Activated naive CD4-positive, alpha-beta T cell treated with anti-CD3 and anti-CD28 coated beads for 36 hours (primary cell): ENCODE measurements around the gene DCUN1D4. TPM values are rescaled to one million over a fixed set of nuclear protein-coding genes. Genes with fewer than 3 reads are reported as not detected.

ENCODE experiments used
- CTCF ChIA-PET: fragments of 350-600 bp; sonication (Branson Sonifier 250); formaldehyde crosslinking; loops from one replicate; lab custom pipeline; 2021; ENCODE audit warnings: antibody characterized with exemption; lab: Charles Lee
- DNase-seq: peaks from one replicate; pipeline ENCODE4 v3.0.0-alpha.2; 2020
- H3K27ac Mint-ChIP-seq: one replicate; pipeline ENCODE4 v1.8.0; 2021; ENCODE audit warnings: mild to moderate bottlenecking, mixed read lengths
- H3K27me3 Mint-ChIP-seq: one replicate; pipeline ENCODE4 v1.8.0; 2021; ENCODE audit warnings: low read depth, mixed read lengths
- H3K36me3 Mint-ChIP-seq: one replicate; pipeline ENCODE4 v1.8.0; 2021; ENCODE audit warnings: low read depth, mixed read lengths
- H3K4me1 Mint-ChIP-seq: one replicate; pipeline ENCODE4 v1.8.0; 2021; ENCODE audit warnings: low read depth, mixed read lengths
- H3K4me3 Mint-ChIP-seq: one replicate; pipeline ENCODE4 v1.8.0; 2021; ENCODE audit warnings: mild to moderate bottlenecking, moderate library complexity, mixed read lengths
- H3K9me3 Mint-ChIP-seq: one replicate; pipeline ENCODE4 v1.8.0; 2021; ENCODE audit warnings: mixed read lengths
- intact Hi-C: fragments of 100-400 bp; cut with micrococcal nuclease; formaldehyde crosslinking; loops from one replicate; pipeline ENCODE4 v1.15.1; 2023
- total RNA-seq, 2 experiments: library from RNA; stranded (reverse); gene quantifications; one replicate each; pipeline ENCODE4 v1.2.3, GENCODE V29; 2021

Gene DCUN1D4
- total RNA-seq, 2 experiments from 2014 or later: 27.7 to 28.2 TPM

DNA sequence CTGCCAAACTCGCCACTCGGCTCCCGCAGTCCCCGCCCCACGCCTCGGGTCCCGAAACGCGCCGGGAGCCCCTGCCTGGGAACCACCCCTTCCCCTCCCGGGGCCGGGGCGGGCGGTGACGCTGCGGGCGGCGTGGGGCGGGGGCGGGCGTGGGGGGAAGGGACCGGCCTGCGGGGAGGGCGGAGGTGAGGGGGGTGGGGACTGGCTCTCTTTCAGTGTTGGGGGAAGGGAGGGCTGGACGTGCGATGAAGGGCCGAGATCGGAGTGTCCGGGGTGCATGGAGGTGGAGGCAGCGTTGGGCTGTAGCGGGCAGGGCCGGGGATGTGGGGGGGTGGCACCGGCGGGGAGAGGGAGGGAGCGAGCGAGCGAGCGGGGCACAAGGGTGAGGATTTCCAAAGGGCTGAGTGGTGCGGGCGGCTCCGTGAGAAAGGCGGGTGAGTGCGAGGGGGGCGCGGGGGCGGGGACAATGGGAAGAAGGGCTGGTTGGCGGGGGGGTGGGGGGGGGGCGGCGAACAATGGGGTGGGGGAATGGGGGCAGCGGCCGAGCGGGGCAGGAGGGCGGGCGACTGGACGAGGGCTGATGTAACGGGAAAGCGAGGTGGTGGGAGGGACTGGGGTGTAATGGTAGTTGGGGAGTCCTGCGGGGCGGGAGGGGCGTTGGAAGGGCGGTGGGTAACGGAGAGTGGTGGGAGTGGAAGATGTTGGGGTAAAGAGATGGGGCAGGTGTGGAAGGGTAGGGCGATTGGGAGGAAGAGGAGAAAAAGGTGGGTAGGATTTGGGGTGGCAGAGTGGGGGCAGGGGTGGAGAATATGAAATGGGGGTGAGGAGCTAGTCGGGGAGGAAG is 578 bp downstream of the DCUN1D4 start:
- Mint-ChIP-seq H3K36me3 (peaks cover 6% of the 10 kb centered on the region), H3K27me3 (no peaks in the 10 kb centered on the region), H3K4me3 (peak overlapping the region; percentile 91), H3K27ac (peak overlapping the region; percentile 81), H3K4me1 (peaks cover 15% of the 10 kb centered on the region), H3K9me3 (no peaks in the 10 kb centered on the region)
- CTCF ChIA-PET: no interaction called here
- intact Hi-C loops: loop anchor here (1.0 to 2.0 kb wide), 4 partner anchors 10 to 869 kb away; partner anchors contain the start of gene SGCB
- peak; percentile 67 for DNase-seq

GRCh38 chr4:51844153-51845054 is 1.5 kb downstream of the DCUN1D4 start:
- Mint-ChIP-seq H3K9me3 (no peaks in the 10 kb centered on the region), H3K4me3 (peak overlapping the region; percentile 91), H3K4me1 (peaks cover 17% of the 10 kb centered on the region), H3K27me3 (no peaks in the 10 kb centered on the region), H3K27ac (peak overlapping the region; percentile 46), H3K36me3 (peaks cover 9% of the 10 kb centered on the region)
- CTCF ChIA-PET: no interaction called here
- intact Hi-C loops: loop anchor here (1.0 to 2.0 kb wide), 2 partner anchors 9 to 58 kb away; no protein-coding TSS in a partner anchor
- DNase-seq: peak; percentile 89

GRCh38 chr4:51845055-51845426 is 2.1 kb downstream of the DCUN1D4 start:
- Mint-ChIP-seq H3K27ac (no peak overlapping the region), H3K9me3 (no peaks in the 10 kb centered on the region), H3K36me3 (peaks cover 9% of the 10 kb centered on the region), H3K27me3 (no peaks in the 10 kb centered on the region), H3K4me3 (peak overlapping the region; percentile 91), H3K4me1 (peaks cover 21% of the 10 kb centered on the region)
- DNase-seq: no peak
- CTCF ChIA-PET: interaction anchor here (3.2 kb wide), 1 partner anchor 12 kb away, joined by 13 read pairs; no protein-coding TSS in a partner anchor
- intact Hi-C loops: loop anchor here (2.0 kb wide), 1 partner anchor 58 kb away; no protein-coding TSS in a partner anchor

DNA sequence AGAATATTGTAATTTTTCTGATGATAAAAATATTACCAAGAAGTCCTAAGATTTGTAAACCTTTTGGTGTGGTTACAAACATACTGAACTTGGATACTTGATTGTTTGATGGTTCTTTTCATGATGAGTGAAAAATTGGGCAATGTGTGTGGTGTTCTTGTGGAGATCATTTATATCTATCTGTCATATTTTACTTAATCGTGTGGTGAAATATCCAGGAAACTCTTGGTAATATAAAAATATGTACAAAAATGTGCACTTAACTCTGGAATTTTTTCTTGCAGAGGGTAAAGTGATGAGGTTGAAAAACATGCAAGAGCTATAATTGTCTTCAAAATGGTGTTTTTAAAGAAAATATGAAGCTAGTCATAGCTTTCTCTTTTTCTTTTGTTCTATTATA is 2.8 kb downstream of the DCUN1D4 start:
- DNase-seq: no peak
- Mint-ChIP-seq H3K4me1 (peaks cover 27% of the 10 kb centered on the region), H3K9me3 (no peaks in the 10 kb centered on the region), H3K27ac (no peak overlapping the region), H3K36me3 (peaks cover 9% of the 10 kb centered on the region), H3K4me3 (no peak overlapping the region), H3K27me3 (no peaks in the 10 kb centered on the region)
- intact Hi-C loops: loop anchor here (2.0 kb wide), 1 partner anchor 57 kb away; no protein-coding TSS in a partner anchor
- CTCF ChIA-PET: interaction anchor here (0.6 to 3.2 kb wide), 2 partner anchors 13 to 25 kb away, joined by 6 to 13 read pairs; no protein-coding TSS in a partner anchor

- H3K4me1 Mint-ChIP-seq: peaks cover 48% of the 10 kb centered on the region
- CTCF ChIA-PET: no interaction called here
- no peak overlapping the region for H3K4me3 Mint-ChIP-seq
- H3K9me3 Mint-ChIP-seq: no peaks in the 10 kb centered on the region
- DNase-seq: no peak
- H3K36me3 Mint-ChIP-seq: peaks cover 17% of the 10 kb centered on the region
- intact Hi-C loops: no loop called here
- no peak overlapping the region for H3K27ac Mint-ChIP-seq
- H3K27me3 Mint-ChIP-seq: no peaks in the 10 kb centered on the region
These were observed 6.5 kb downstream of the DCUN1D4 start for GRCh38 chr4:51849430-51849829.

- Mint-ChIP-seq H3K36me3 (peaks cover 20% of the 10 kb centered on the region), H3K4me3 (no peak overlapping the region), H3K27ac (no peak overlapping the region), H3K4me1 (peaks cover 46% of the 10 kb centered on the region), H3K27me3 (no peaks in the 10 kb centered on the region), H3K9me3 (no peaks in the 10 kb centered on the region)
- DNase-seq: no peak
- intact Hi-C loops: no loop called here
- CTCF ChIA-PET: no interaction called here
These were observed 7.3 kb downstream of the DCUN1D4 start for GRCh38 chr4:51850294-51850693.

DNA sequence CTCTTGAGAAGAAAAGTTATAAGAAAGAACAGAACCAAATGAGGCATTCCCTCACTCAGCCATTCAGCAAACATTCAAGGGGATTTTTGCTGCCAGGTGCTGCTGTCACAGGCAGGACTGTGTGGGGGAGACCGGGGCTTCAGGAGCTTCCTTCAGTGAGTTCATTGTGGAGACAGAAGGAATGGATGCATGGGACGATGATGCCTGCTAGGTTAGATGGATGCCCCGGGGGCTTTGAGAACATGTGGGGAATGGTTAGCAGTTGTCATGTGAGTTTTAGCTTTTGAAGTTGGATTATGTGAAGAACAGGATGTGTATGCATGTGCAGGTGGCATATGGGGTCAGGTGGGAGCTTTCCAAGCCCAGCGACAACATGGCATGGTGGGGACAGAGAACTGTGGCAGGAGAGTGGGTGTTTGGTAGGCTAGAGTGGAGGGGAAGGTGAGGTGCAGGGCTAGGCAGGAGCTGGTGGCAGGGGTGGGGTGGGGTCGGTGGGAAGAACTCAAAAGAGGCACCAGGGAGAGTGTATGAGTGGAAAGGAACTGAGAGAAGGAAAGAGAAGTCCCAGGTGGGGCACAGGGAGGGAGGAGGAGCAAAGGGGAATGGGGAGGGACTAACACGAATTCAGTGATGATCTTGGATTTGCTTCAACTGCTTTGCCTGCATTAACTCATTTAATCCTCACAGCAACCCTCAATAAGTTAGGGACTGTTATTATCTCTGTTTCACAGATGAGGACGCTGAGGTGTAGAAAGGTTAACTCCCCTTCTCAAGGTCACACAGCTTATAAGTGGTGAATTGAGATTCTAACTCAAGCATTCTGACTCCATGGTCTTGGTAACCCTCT is 8.4 kb downstream of the DCUN1D4 start:
- no peak overlapping the region for H3K4me3 Mint-ChIP-seq
- H3K4me1 Mint-ChIP-seq: peaks cover 39% of the 10 kb centered on the region
- intact Hi-C loops: no loop called here
- no peaks in the 10 kb centered on the region for H3K9me3 Mint-ChIP-seq
- no peak for DNase-seq
- CTCF ChIA-PET: no interaction called here
- H3K27me3 Mint-ChIP-seq: no peaks in the 10 kb centered on the region
- no peak overlapping the region for H3K27ac Mint-ChIP-seq
- H3K36me3 Mint-ChIP-seq: peaks cover 18% of the 10 kb centered on the region

- Mint-ChIP-seq H3K27ac (no peak overlapping the region), H3K36me3 (peaks cover 22% of the 10 kb centered on the region), H3K4me1 (peaks cover 44% of the 10 kb centered on the region), H3K4me3 (no peak overlapping the region), H3K9me3 (no peaks in the 10 kb centered on the region), H3K27me3 (no peaks in the 10 kb centered on the region)
- CTCF ChIA-PET: no interaction called here
- no peak for DNase-seq
- intact Hi-C loops: no loop called here
These were observed 9.0 kb downstream of the DCUN1D4 start for GRCh38 chr4:51851937-51852290.

DNA sequence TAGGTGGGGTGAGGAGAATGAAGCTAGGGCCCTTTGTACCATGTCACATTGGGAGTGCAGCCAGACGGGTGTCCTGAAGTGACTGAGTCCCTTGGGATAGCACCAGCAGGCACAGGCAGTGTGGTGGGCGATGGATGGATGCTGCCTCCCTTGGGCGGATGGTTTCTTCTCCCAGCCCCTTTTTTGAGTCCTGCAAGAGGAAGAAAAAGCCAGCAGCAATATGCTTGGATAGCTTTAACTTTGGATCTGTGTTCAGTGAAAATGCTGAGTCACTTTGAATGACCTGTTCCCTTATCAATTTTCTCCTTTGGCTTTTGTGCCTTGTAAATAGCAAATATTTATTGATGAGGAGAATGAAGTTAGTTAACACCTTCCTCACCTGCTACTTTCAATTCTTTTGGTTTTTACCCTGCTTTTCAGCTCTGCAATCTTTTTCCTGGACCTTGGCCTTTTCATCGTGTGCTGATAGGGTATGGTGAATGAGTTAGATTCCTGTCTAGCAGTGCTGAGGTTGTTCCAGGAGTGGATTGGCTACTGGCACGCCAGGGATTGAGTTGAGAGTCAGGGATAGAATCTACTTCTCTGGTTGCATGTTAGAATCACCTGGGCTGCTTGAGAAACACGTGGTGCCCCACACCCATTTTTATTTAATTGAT is 10.2 kb downstream of the DCUN1D4 start:
- H3K27me3 Mint-ChIP-seq: no peaks in the 10 kb centered on the region
- no peak overlapping the region for H3K27ac Mint-ChIP-seq
- H3K4me1 Mint-ChIP-seq: peaks cover 45% of the 10 kb centered on the region
- no peaks in the 10 kb centered on the region for H3K9me3 Mint-ChIP-seq
- intact Hi-C loops: loop anchor here (1.0 kb wide), 1 partner anchor 9 kb away; no protein-coding TSS in a partner anchor
- H3K36me3 Mint-ChIP-seq: peaks cover 29% of the 10 kb centered on the region
- no peak overlapping the region for H3K4me3 Mint-ChIP-seq
- DNase-seq: no peak
- CTCF ChIA-PET: interaction anchor here (1.0 kb wide), 1 partner anchor 14 kb away, joined by 3 read pairs; no protein-coding TSS in a partner anchor

- Mint-ChIP-seq H3K4me3 (no peak overlapping the region), H3K9me3 (no peaks in the 10 kb centered on the region), H3K27me3 (no peaks in the 10 kb centered on the region), H3K36me3 (peaks cover 25% of the 10 kb centered on the region), H3K27ac (no peak overlapping the region), H3K4me1 (peaks cover 38% of the 10 kb centered on the region)
- intact Hi-C loops: no loop called here
- CTCF ChIA-PET: no interaction called here
- DNase-seq: no peak
These were observed 12.3 kb downstream of the DCUN1D4 start for GRCh38 chr4:51855270-51855669.

GRCh38 chr4:51855751-51856150 is 12.8 kb downstream of the DCUN1D4 start:
- no peak for DNase-seq
- Mint-ChIP-seq H3K27ac (no peak overlapping the region), H3K9me3 (no peaks in the 10 kb centered on the region), H3K36me3 (peaks cover 25% of the 10 kb centered on the region), H3K4me1 (peaks cover 34% of the 10 kb centered on the region), H3K27me3 (no peaks in the 10 kb centered on the region), H3K4me3 (no peak overlapping the region)
- intact Hi-C loops: no loop called here
- CTCF ChIA-PET: no interaction called here
